Smooth muscle cell (in vitro differentiated cells): ENCODE data around the gene AGO4. TPM values are rescaled to one million over a fixed set of nuclear protein-coding genes. Genes with fewer than 3 reads are reported as not detected.
A peak's percentile ranks its signal among the peaks of the same experiment; 100 is the strongest.

ENCODE experiments used
- DNase-seq: peaks from one replicate; lab custom pipeline; 2025; ENCODE audit not compliant: unreplicated experiment; lab: John Stamatoyannopoulos, UW
- H2AFZ ChIP-seq: fragments of 200-600 bp; sonication (generic); 2 replicates; pipeline ENCODE4 v1.6.0; 2016; ENCODE audit warnings: antibody characterized with exemption, low read depth, mild to moderate bottlenecking
- H3F3A ChIP-seq: fragments of 200-600 bp; sonication (generic); 2 replicates; pipeline ENCODE4 v1.6.0; 2017; ENCODE audit warnings: antibody characterized with exemption, low read depth
- H3K27ac ChIP-seq: fragments of 200-600 bp; sonication (generic); 2 replicates; pipeline ENCODE4 v1.5.1; 2016; ENCODE audit warnings: low read depth, mild to moderate bottlenecking
- H3K27me3 ChIP-seq: fragments of 200-600 bp; sonication (generic); 2 replicates; pipeline ENCODE4 v1.6.1; 2016; ENCODE audit warnings: low read depth, mild to moderate bottlenecking
- H3K36me3 ChIP-seq: fragments of 200-600 bp; sonication (generic); 2 replicates; pipeline ENCODE4 v1.5.1; 2016; ENCODE audit warnings: low read depth
- H3K4me1 ChIP-seq: fragments of 200-600 bp; sonication (generic); 2 replicates; pipeline ENCODE4 v1.5.1; 2016; ENCODE audit warnings: low read depth
- H3K4me2 ChIP-seq: fragments of 200-600 bp; sonication (generic); 2 replicates; pipeline ENCODE4 v1.6.0; 2016; ENCODE audit warnings: mild to moderate bottlenecking
- H3K4me3 ChIP-seq: fragments of 200-600 bp; sonication (generic); 2 replicates; pipeline ENCODE4 v1.5.1; 2016; ENCODE audit warnings: mild to moderate bottlenecking
- H3K79me2 ChIP-seq: fragments of 200-600 bp; sonication (generic); 2 replicates; pipeline ENCODE4 v1.6.0; 2016; ENCODE audit warnings: low read depth, mild to moderate bottlenecking
- H3K9ac ChIP-seq: fragments of 200-600 bp; sonication (generic); 2 replicates; pipeline ENCODE4 v1.6.0; 2016; ENCODE audit warnings: low read depth
- H3K9me3 ChIP-seq: fragments of 200-600 bp; sonication (generic); replicated peaks from 2 replicates; pipeline ENCODE4 v1.5.1; 2016; ENCODE audit warnings: low read depth
- H4K20me1 ChIP-seq: fragments of 200-600 bp; sonication (generic); 2 replicates; pipeline ENCODE4 v1.6.0; 2016; ENCODE audit warnings: low read depth
- WGBS: methylation state at CpG from one replicate; pipeline ENCODE4 v1.1.7; 2016; ENCODE audit warnings: low lambda C conversion rate; 5-methylcytosine and 5-hydroxymethylcytosine counted together
- polyA plus RNA-seq: library from polyadenylated mRNA; unstranded; fragments of >200 nt; fragmentation: Nextera tagmentation; extraction: Ambion mirVana; gene quantifications from 2 replicates; pipeline ENCODE4 v1.2.1, GENCODE V29; 2016
- total RNA-seq: library from RNA; depleted of rRNA; stranded (reverse); fragments of >200 nt; gene quantifications from 2 replicates; pipeline ENCODE4 v1.2.3, GENCODE V29; 2014
- TF ChIP-seq, protein P1 (sequence below): fragments of 200-600 bp; sonication (generic); IDR thresholded peaks from 2 replicates; pipeline ENCODE4 v1.5.1; 2017; ENCODE audit warnings: borderline replicate concordance, mild to moderate bottlenecking, antibody characterized with exemption; ENCODE audit not compliant: insufficient read depth, poor library complexity, severe bottlenecking

Gene AGO4
- total and polyA plus RNA-seq, 2 experiments from 2014 or later: 5.8 to 10.7 TPM

GRCh38 chr1:35881850-35882273, 74.0 kb downstream of the AGO4 start:
- TF ChIP-seq, protein P1, sequence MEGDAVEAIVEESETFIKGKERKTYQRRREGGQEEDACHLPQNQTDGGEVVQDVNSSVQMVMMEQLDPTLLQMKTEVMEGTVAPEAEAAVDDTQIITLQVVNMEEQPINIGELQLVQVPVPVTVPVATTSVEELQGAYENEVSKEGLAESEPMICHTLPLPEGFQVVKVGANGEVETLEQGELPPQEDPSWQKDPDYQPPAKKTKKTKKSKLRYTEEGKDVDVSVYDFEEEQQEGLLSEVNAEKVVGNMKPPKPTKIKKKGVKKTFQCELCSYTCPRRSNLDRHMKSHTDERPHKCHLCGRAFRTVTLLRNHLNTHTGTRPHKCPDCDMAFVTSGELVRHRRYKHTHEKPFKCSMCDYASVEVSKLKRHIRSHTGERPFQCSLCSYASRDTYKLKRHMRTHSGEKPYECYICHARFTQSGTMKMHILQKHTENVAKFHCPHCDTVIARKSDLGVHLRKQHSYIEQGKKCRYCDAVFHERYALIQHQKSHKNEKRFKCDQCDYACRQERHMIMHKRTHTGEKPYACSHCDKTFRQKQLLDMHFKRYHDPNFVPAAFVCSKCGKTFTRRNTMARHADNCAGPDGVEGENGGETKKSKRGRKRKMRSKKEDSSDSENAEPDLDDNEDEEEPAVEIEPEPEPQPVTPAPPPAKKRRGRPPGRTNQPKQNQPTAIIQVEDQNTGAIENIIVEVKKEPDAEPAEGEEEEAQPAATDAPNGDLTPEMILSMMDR: no peak
- Histone ChIP-seq H4K20me1 (peaks cover 29% of the 10 kb centered on the region), H3K79me2 (peaks cover 5% of the 10 kb centered on the region), H3K4me3 (no peak overlapping the region), H3K36me3 (no peaks in the 10 kb centered on the region), H3F3A (peaks cover 6% of the 10 kb centered on the region), H2AFZ (no peak overlapping the region), H3K27ac (no peak overlapping the region), H3K27me3 (no peaks in the 10 kb centered on the region), H3K9me3 (no peaks in the 10 kb centered on the region), H3K9ac (no peak overlapping the region), H3K4me2 (no peak overlapping the region), H3K4me1 (peaks cover 14% of the 10 kb centered on the region)
- no peak for DNase-seq
- WGBS: 83% methylated on average over 4 of the region's 4 CpGs

GRCh38 chr1:35882586-35882944, 74.7 kb downstream of the AGO4 start:
- Histone ChIP-seq H3K4me3 (peak overlapping the region; percentile 100), H3K79me2 (peaks cover 5% of the 10 kb centered on the region), H3K27me3 (no peaks in the 10 kb centered on the region), H3K9ac (no peak overlapping the region), H3K27ac (no peak overlapping the region), H3K9me3 (no peaks in the 10 kb centered on the region), H3K4me2 (peak overlapping the region; percentile 100), H4K20me1 (peaks cover 36% of the 10 kb centered on the region), H3K36me3 (no peaks in the 10 kb centered on the region), H3K4me1 (peaks cover 21% of the 10 kb centered on the region), H2AFZ (peak overlapping the region; percentile 62), H3F3A (peaks cover 6% of the 10 kb centered on the region)
- DNase-seq: no peak
- TF ChIP-seq, protein P1: no peak
- 60% methylated on average over 16 of the region's 16 CpGs for WGBS

- whole genome bisulfite sequencing: under 1% methylated on average over 51 of the region's 58 CpGs
- H3K27me3 ChIP-seq: no peaks in the 10 kb centered on the region
- peaks cover 41% of the 10 kb centered on the region for H4K20me1 ChIP-seq
- H3K4me3 ChIP-seq: peak within 1 kb of the TSS; percentile 100
- peaks cover 25% of the 10 kb centered on the region for H3K4me1 ChIP-seq
- H3K9me3 ChIP-seq: no peaks in the 10 kb centered on the region
- peak within 1 kb of the TSS; percentile 53 for H3K27ac ChIP-seq
- TF ChIP-seq, protein P1: peak; percentile 80
- peak; percentile 83 for DNase-seq
- peak within 1 kb of the TSS; percentile 100 for H3K4me2 ChIP-seq
- peak within 1 kb of the TSS; percentile 97 for H2AFZ ChIP-seq
- H3K79me2 ChIP-seq: peaks cover 5% of the 10 kb centered on the region
- peak within 1 kb of the TSS; percentile 90 for H3K9ac ChIP-seq
- peaks cover 6% of the 10 kb centered on the region for H3F3A ChIP-seq
- H3K36me3 ChIP-seq: no peaks in the 10 kb centered on the region
Observed at GRCh38 chr1:35882945-35883634, 75.3 kb downstream of the AGO4 start, which contains the start of gene AGO1. AGO1 (plus strand) TSS chr1:35883209; CDS start chr1:35883422, 213 bp downstream.
